ENCODE data around the gene SLC4A3.

The SLC4A3 gene

GRCh38 chr2:219631406-219631891 is 4.0 kb downstream of the SLC4A3 start:
- in situ Hi-C loops (cut with MboI; ENCODE audit: low pct_unique_long_range_greater_than_20kb, low sequenced_read_pairs) = no loop called here
- DNase-seq = no peak

DNA sequence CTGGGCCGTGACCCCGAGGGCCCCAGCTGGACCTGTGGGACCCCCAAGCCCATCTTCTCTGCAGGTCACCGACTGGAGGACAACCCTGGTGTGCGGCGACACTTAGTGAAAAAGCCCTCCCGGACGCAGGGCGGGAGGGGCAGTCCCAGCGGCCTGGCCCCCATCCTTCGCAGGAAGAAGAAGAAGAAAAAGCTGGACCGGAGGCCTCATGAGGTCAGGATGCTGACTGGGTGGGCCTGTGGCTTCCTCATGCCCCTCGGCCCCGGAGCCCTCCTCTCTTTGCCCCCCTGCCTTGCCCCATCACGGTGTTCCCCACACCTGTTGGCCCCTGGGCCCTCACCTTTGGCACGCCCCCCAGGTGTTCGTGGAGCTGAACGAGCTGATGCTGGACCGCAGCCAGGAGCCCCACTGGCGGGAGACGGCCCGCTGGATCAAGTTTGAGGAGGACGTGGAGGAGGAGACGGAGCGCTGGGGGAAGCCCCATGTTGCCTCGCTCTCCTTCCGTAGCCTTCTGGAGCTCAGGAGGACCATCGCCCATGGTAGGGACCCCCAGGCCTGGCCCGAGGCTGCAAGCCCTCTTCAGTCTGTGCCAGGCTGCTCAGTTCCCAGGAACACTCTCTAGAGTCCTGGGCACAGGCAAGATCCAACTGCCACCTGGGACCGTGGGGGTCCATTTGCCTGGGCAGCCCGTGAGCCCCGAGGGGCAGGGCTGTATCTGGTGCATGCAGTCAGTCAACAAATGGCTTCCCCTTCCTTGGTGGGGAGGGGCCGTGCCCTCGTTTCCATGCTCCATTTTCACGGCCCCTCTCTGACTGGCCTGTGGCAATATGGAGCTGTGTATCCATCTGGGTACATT is 4.7 kb downstream of the SLC4A3 start:
- in situ Hi-C loops (cut with MboI; ENCODE audit: low pct_unique_long_range_greater_than_20kb, low sequenced_read_pairs) = no loop called here
- no peak for DNase-seq

GRCh38 chr2:219632760-219633105 is 5.3 kb downstream of the SLC4A3 start:
- in situ Hi-C loops (cut with MboI; ENCODE audit: low pct_unique_long_range_greater_than_20kb, low sequenced_read_pairs) = no loop called here
- DNase-seq = no peak

GRCh38 chr2:219633276-219634065 is 6.0 kb downstream of the SLC4A3 start:
- no peak for DNase-seq
- in situ Hi-C loops (cut with MboI; ENCODE audit: low pct_unique_long_range_greater_than_20kb, low sequenced_read_pairs) = no loop called here

DNA sequence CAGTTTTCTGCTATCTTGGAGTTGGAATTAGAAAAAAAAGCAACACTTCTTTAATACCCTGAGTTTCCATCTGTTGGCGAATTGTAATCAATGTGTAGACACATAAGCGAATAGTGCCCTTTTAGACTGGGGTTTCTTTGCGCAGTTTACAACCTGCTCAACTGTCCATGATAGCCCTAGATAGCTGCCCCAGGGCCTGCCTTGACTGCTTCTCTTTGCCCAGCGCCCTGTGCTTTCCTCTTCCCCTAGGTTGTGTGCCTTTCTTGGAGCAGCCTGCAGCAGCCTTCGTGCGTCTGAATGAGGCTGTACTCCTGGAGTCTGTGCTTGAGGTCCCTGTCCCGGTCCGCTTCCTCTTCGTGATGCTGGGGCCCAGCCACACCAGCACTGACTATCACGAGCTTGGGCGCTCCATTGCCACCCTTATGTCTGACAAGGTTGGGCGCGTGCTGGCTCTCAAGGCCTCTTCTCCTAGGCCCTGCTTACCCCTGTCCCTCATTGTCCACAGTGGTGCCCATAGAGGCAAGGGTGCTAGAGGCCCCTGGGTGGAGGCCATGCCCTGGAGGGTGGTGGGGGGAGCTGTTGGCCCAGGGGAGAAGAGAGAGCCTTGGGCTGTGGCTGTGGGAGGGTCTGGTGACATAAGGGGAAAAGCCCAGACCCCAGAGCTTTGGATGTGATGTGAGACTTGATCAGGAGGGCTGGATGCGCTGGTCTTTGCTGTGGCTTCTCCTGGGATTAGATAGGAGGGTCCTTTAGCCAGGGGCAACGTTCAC is 6.9 kb downstream of the SLC4A3 start:
- no peak for DNase-seq

GRCh38 chr2:219634951-219635751 is 7.7 kb downstream of the SLC4A3 start:
- DNase-seq = no peak
- in situ Hi-C loops (cut with MboI; ENCODE audit: low pct_unique_long_range_greater_than_20kb, low sequenced_read_pairs) = no loop called here

More for the DNA sequence above, 6.9 kb downstream of the SLC4A3 start:
- in situ Hi-C loops (cut with MboI; ENCODE audit: low pct_unique_long_range_greater_than_20kb, low sequenced_read_pairs) = no loop called here

DNA sequence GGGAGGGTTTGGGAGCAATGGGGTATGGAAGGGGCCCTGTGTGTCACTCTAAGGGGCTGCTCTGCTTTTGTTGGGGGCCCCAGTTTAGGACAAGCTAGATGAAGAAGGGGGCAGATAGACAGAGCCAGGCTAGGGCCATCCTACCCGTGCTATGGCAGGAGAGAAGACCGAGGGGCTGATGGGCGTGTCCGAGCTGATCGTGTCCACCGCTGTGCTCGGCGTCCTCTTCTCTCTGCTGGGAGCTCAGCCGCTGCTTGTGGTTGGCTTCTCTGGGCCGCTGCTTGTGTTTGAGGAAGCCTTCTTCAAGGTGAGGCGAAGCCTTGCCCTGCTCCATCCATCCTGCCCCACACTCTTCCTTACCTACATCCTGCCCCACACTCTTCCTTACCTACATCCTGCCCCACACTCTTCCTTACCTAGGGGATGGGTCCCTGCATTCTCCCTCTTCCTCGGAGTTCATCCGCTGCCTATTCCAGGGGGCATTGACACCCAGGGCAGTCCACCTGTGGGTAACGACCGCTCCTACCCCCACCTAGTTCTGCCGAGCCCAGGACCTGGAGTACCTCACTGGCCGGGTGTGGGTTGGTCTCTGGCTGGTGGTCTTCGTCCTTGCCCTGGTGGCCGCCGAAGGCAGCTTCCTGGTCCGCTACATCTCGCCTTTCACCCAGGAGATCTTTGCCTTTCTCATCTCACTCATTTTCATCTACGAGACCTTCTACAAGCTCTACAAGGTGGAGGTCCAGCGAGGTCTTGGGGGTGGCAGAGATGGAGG is 8.9 kb downstream of the SLC4A3 start:
- DNase-seq = no peak
- in situ Hi-C loops (cut with MboI; ENCODE audit: low pct_unique_long_range_greater_than_20kb, low sequenced_read_pairs) = no loop called here

GRCh38 chr2:219636941-219637841 is 9.8 kb downstream of the SLC4A3 start:
- in situ Hi-C loops (cut with MboI; ENCODE audit: low pct_unique_long_range_greater_than_20kb, low sequenced_read_pairs) = no loop called here

DNA sequence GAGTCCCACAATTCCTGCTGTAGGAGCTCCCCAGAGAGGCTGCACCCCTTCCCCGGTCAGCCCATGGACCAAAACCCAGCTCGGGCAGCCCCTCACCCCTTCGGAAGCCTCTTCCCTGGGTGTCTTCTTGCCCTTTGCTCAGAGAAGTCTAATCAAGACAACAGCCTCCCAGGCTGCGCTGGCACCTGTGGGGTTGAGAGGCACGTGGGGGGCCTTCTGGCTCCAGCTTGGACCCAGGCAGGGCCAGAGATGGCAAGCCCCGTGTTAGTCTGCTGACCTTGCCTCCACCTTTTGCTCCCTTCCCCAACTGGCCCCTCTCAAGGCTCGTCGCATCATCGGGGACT is 10.4 kb downstream of the SLC4A3 start:
- DNase-seq = no peak
- in situ Hi-C loops (cut with MboI; ENCODE audit: low pct_unique_long_range_greater_than_20kb, low sequenced_read_pairs) = no loop called here

More at GRCh38 chr2:219636941-219637841, 9.8 kb downstream of the SLC4A3 start:
- DNase-seq = no peak

DNA sequence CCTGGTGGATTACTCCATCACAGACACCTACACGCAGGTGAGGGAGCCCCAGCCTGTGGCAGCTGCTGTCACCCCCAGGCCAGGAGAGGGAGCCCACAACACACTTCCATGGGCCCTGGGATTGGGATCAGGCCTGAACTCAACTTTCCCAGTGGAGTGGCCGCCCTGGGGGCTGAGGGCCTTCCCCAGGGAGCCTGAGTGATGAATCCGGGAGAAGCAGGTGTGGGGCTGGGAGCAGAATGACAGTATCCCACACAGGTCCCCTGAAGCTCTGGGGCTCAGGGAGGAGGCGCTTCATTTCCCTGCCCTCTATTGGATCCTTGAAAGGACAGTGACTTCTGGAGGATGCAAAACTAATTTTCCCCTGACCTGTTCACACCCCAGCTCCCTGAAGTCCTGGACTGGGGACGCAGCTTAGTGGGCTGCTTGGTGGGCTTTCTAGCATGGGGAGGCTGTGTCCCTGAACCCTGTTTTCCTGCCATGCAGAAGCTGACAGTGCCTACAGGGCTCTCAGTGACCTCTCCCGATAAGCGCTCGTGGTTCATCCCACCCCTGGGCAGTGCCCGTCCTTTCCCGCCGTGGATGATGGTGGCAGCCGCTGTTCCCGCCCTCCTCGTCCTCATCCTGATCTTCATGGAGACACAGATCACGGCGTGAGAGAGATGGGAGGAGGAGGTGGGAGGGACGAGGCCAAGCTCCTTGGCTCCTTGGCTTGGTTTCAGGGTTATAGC is 11.0 kb downstream of the SLC4A3 start:
- DNase-seq = no peak
- in situ Hi-C loops (cut with MboI; ENCODE audit: low pct_unique_long_range_greater_than_20kb, low sequenced_read_pairs) = no loop called here

- no peak for DNase-seq
- in situ Hi-C loops (cut with MboI; ENCODE audit: low pct_unique_long_range_greater_than_20kb, low sequenced_read_pairs) = no loop called here
These were observed 11.7 kb downstream of the SLC4A3 start for GRCh38 chr2:219638948-219639755.

DNA sequence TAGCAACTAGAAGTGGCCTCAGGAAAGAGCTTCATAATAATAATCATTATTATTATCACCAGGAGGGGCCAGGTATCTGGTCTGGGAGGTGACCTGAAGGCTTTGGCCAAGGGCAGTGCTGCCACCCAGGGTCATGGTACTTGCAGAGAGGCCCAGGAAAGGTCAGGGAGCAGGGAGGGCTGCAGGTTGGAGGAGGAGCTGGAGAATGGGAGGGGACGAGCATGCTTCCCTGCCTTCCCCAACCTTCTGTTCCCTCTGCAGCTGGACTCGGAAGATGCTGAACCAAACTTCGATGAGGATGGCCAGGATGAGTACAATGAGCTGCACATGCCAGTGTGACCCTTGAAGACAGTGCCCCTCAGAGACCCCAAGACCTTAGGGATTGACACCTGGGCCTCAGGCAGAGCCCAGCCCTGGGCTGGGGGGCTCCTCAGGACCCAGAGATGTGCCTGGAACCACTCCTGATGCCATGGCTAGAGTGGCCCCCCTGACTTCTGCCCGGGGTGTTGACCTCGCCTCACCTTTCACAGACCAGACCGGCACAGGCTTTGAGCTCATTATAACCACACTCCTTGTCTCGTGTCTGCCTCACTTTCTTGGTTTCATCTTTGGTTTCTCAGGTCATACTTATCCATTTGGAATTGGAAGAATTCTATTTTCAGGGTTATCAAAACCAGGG is 14.1 kb downstream of the SLC4A3 start:
- in situ Hi-C loops (cut with MboI; ENCODE audit: low pct_unique_long_range_greater_than_20kb, low sequenced_read_pairs) = no loop called here
- no peak for DNase-seq

DNA sequence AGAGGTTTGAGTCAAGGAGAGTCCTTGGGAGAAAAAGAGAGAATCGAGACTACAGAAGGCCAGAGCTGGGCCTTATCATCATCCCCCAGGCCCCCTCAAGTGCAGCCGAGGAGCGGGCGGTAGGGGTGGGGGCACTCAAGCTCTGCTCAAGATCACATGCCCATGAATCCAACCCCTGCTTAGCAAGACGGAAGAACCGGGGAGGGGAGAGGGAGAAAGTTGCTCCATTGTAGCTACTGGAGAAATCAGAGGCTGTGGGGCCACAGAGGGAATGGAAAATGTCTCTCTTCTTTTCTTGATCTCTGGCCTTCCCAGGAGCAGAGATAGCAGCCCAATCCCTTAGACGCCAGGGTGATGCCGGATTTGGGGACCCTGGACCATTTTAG is 14.6 kb downstream of the SLC4A3 start:
- in situ Hi-C loops (cut with MboI; ENCODE audit: low pct_unique_long_range_greater_than_20kb, low sequenced_read_pairs) = no loop called here
- no peak for DNase-seq

DNA sequence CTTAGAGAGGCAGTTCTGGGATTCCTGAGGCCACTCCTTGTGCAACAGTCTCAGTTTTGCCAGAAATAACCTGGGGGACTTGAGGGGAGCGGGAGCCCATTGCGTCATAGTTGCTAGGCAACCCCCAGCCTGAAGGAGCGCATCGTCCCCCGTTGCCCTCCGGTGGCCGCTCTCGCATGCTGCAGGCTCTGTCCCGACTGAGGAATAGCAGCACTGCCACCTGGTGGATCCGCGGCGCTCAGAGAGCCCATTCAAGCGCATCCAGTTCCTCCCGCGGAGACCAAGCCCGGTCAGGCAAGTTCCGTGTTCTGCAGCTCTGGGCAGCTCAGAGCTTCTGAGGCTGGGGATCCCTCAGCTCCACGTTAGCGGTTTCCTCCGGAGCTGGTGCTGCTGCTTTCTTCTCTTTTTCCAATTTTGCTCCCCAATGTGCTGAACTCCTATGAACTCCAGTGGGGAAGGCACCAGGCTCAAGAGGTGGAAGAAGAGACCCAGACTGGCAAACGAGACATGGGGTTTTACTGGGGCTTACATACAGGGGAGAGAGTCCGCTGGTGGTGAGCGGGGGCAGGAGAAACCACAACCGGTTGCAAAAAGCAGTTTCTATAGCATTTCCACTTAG is 15.1 kb downstream of the SLC4A3 start:
- in situ Hi-C loops (cut with MboI; ENCODE audit: low pct_unique_long_range_greater_than_20kb, low sequenced_read_pairs) = no loop called here
- peak; percentile 98 for DNase-seq

DNA sequence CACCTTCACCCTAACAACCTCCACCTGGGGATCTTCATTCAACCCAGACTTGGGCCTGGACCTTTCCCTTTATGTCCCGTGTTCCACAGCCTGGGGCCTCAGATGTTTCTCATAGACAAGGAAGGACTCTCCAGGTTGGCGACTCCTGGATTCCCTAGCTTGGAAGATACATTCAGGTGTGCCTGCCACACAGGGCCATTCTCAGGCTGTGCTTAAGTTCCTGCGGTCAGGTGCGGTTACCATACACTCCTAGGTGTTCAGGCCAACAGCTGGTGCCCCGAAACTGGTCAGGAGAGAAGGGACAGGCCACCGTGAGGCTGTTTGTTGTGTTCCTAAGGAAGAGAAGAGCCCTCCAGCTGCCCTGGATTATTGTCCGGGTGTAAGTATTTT is 15.6 kb downstream of the SLC4A3 start:
- in situ Hi-C loops (cut with MboI; ENCODE audit: low pct_unique_long_range_greater_than_20kb, low sequenced_read_pairs) = no loop called here
- DNase-seq = no peak

Data from KBM-7 (cell line).